Spleen (tissue), 11 donors: ENCODE data around the gene EDN2. TPM values are rescaled to one million over a fixed set of nuclear protein-coding genes. Genes with fewer than 3 reads are reported as not detected.

Experiments
- DNase-seq: peaks from one replicate; pipeline ENCODE4 v3.0.0-alpha.2; 2020
- H3K27ac ChIP-seq, 8 donors: fragments of 200-600 bp; sonication (generic) in 7 of 8; 1 replicate in 4 of 8; 2 replicates in 4 of 8; pipeline versions ENCODE4 v1.5.0 to v1.8.0; 2016 to 2021; ENCODE audit warnings: inconsistent platforms in 4 of 8, mild to moderate bottlenecking in 4 of 8, moderate library complexity in 1 of 8
- H3K27me3 ChIP-seq, 7 donors: fragments of 200-600 bp; sonication (generic) in 6 of 7; replicated peaks in 1 of 7; 1 replicate in 4 of 7; 2 replicates in 3 of 7; pipeline versions ENCODE4 v1.5.0 to v1.8.0; 2016 to 2021; ENCODE audit warnings: inconsistent platforms in 3 of 7, mild to moderate bottlenecking in 1 of 7
- H3K36me3 ChIP-seq, 6 donors: fragments of 200-600 bp; sonication (generic) in 5 of 6; 1 replicate in 4 of 6; 2 replicates in 2 of 6; pipeline versions ENCODE4 v1.5.0 to v1.8.0; 2016 to 2021; ENCODE audit warnings: inconsistent platforms in 2 of 6
- H3K4me1 ChIP-seq, 6 donors: fragments of 200-600 bp; sonication (generic) in 5 of 6; 1 replicate in 3 of 6; 2 replicates in 3 of 6; pipeline versions ENCODE4 v1.5.0 to v1.8.0; 2016 to 2021; ENCODE audit warnings: inconsistent platforms in 3 of 6
- H3K4me3 ChIP-seq, 8 donors: fragments of 200-600 bp; sonication (generic) in 7 of 8; 1 replicate in 4 of 8; 2 replicates in 4 of 8; pipeline versions ENCODE4 v1.5.0 to v1.8.0; 2016 to 2021; ENCODE audit warnings: inconsistent platforms in 4 of 8, mild to moderate bottlenecking in 4 of 8, moderate library complexity in 2 of 8
- H3K9me3 ChIP-seq, 8 donors: fragments of 200-600 bp; sonication (generic) in 7 of 8; 1 replicate in 4 of 8; 2 replicates in 4 of 8; pipeline versions ENCODE4 v1.5.0 to v1.8.0; 2016 to 2021; ENCODE audit warnings: inconsistent platforms in 4 of 8
- CTCF ChIP-seq, 11 experiments: fragments of 200-600 bp in 7 of 11; fragments of 450-650 bp in 4 of 11; sonication (generic) in 4 of 11; IDR thresholded peaks in 8 of 11; conservative IDR thresholded peaks in 3 of 11; 1 replicate in 7 of 11; 2 replicates in 4 of 11; pipeline versions ENCODE4 v1.4.0 to v1.8.0; 2016 to 2021; ENCODE audit warnings: antibody characterized with exemption in 11 of 11, inconsistent platforms in 4 of 11, mild to moderate bottlenecking in 1 of 11
- POLR2A ChIP-seq, 3 donors: fragments of 450-650 bp; IDR thresholded peaks; one replicate each; pipeline ENCODE4 v1.5.1; 2017; ENCODE audit warnings: antibody characterized with exemption in 3 of 3, mild to moderate bottlenecking in 1 of 3
- POLR2AphosphoS5 ChIP-seq, 3 donors: sonication (generic); formaldehyde crosslinking; IDR thresholded peaks; one replicate each; pipeline ENCODE4 v1.5.1; 2017; ENCODE audit warnings: antibody characterized with exemption in 3 of 3
- WGBS, 5 donors: extraction: QIAGEN DNeasy Blood & Tissue Kit in 3 of 5; methylation state at CpG; one replicate each; pipeline versions ENCODE4 v1.1.5 to v1.1.7; 2013 to 2018; 5-methylcytosine and 5-hydroxymethylcytosine counted together
- intact Hi-C: fragments of 100-400 bp; cut with DNase I; formaldehyde crosslinking; loops from one replicate; pipeline ENCODE4 v1.15.0; 2023; ENCODE audit warnings: low total_unique reads
- polyA plus RNA-seq, 3 donors: library from polyadenylated mRNA; stranded (reverse); fragments of 200-250 nt; gene quantifications; one replicate each; pipeline ENCODE4 v1.2.1, GENCODE V29; 2013
- total RNA-seq, 7 donors: library from RNA; depleted of rRNA in 3 of 7; stranded (reverse); fragments of >200 nt in 3 of 7; fragmentation: NEBNext Ultra II Directional in 4 of 7; extraction: Animal tissue kit (Norgen Biotek cat#: 25700) in 4 of 7; gene quantifications; one replicate each; pipeline versions ENCODE4 v1.1.0 to v1.2.1, GENCODE V29; 2016 to 2021
- donor health status: healthy with polysubstance abuse.
- donor health status: DM: no; HTN: no; CAD: no; lungs with moderate emphysema.
- donor health status: DM: no; HTN: no; CAD: no.
- donor health status: Bipolar disorder and iron deficiency.
- donor health status: healthy.
- donor health status: DM: no; HTN: no; CAD: no.
- donor health status: DM: yes; HTN: yes; CAD: no.

Gene EDN2
- total and polyA plus RNA-seq, 10 donors, result not detected

- TF ChIP-seq POLR2AphosphoS5 (IDR thresholded peaks at IDR 0.05) (no peak), POLR2A (IDR thresholded peaks at IDR 0.05) (no peak), CTCF (IDR thresholded peaks at IDR 0.05 in 8 of 11, conservative IDR thresholded peaks at IDR 0.05 in 3 of 11) (no peak)
- 70 to 83% (median 76%) methylated on average over 14 to 15 of the region's 15 CpGs for WGBS, 5 donors
- Histone ChIP-seq H3K4me3 (no peak overlapping the region), H3K27ac (no peak overlapping the region), H3K27me3 (no peaks in the 10 kb centered on the region), H3K4me1 (peaks cover 4 to 15% (median 9%) of the 10 kb centered on the region in 6 donors), H3K36me3 (peaks cover 0 to 45% (median 9%) of the 10 kb centered on the region in 6 donors), H3K9me3 (no peaks in the 10 kb centered on the region)
- DNase-seq, result no peak
- intact Hi-C loops, result no loop called here
Observed at GRCh38 chr1:41520951-41521752, 36.7 kb upstream of the EDN2 start.

DNA sequence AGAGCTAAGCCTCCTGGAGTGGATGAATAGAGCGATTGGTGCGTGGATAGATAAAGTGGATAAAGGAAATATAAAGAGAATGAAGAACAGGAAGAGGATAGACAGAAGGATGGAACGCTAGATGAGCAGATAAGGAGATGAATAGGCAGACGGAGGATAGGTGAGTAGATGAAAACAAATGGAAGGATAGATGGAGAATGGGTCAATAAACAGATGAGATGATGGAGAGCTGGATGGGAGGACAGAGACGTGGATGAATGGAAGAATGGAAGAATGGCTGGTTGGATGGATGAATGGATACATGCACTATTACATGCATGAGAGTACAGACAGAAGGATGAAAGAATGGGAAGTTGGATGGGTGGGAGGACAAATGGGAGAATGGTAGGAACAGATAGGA is 35.2 kb upstream of the EDN2 start:
- Histone ChIP-seq H3K4me1 (peaks cover 5 to 22% (median 16%) of the 10 kb centered on the region in 6 donors), H3K27me3 (no peaks in the 10 kb centered on the region), H3K36me3 (peaks cover 0 to 38% (median 5%) of the 10 kb centered on the region in 6 donors), H3K27ac (no peak overlapping the region), H3K9me3 (no peaks in the 10 kb centered on the region), H3K4me3 (no peak overlapping the region)
- WGBS, 5 donors, result 91 to 96% (median 92%) methylated on average over 4 to 5 of the region's 5 CpGs
- intact Hi-C loops, result no loop called here
- no peak for DNase-seq
- no peak for TF ChIP-seq POLR2A (IDR thresholded peaks at IDR 0.05)
- no peak for TF ChIP-seq CTCF (IDR thresholded peaks at IDR 0.05 in 8 of 11, conservative IDR thresholded peaks at IDR 0.05 in 3 of 11)
- no peak for TF ChIP-seq POLR2AphosphoS5 (IDR thresholded peaks at IDR 0.05)

DNA sequence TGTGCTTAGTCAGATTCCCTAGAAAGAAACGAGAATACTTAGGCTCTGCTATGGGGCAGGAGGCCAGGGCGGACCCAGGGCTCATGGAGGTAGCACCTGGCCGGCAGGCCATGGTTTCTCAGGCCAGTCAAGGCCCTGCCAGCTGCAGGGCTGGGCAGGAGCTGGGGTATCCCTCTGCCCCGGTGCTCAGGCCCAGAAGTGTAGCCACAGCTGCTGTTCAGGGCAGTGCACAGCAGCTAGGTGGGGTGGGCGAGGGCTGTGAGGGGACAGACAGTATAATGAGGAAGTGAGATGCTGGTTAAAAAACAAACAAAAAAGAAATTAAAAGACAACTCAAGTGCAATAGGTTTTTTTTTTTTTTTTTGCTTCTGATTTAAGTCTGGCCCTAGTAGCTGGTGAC is 34.0 kb upstream of the EDN2 start:
- 75 to 84% (median 77%) methylated on average over 5 of the region's 5 CpGs for WGBS, 5 donors
- Histone ChIP-seq H3K9me3 (no peaks in the 10 kb centered on the region), H3K4me1 (peaks cover 5 to 22% (median 16%) of the 10 kb centered on the region in 6 donors), H3K27ac (no peak overlapping the region), H3K27me3 (no peaks in the 10 kb centered on the region), H3K36me3 (peaks cover 0 to 27% (median 0%) of the 10 kb centered on the region in 6 donors), H3K4me3 (no peak overlapping the region)
- intact Hi-C loops, result no loop called here
- no peak for DNase-seq
- TF ChIP-seq CTCF (IDR thresholded peaks at IDR 0.05 in 8 of 11, conservative IDR thresholded peaks at IDR 0.05 in 3 of 11) (no peak), POLR2A (IDR thresholded peaks at IDR 0.05) (no peak), POLR2AphosphoS5 (IDR thresholded peaks at IDR 0.05) (no peak)

GRCh38 chr1:41517062-41517438 is 32.6 kb upstream of the EDN2 start:
- Histone ChIP-seq H3K4me1 (peaks cover 5 to 22% (median 16%) of the 10 kb centered on the region in 6 donors), H3K27me3 (no peaks in the 10 kb centered on the region), H3K9me3 (no peaks in the 10 kb centered on the region), H3K27ac (no peak overlapping the region), H3K36me3 (peaks cover 0 to 30% (median 9%) of the 10 kb centered on the region in 6 donors), H3K4me3 (no peak overlapping the region)
- TF ChIP-seq POLR2A (IDR thresholded peaks at IDR 0.05), result no peak
- TF ChIP-seq CTCF (IDR thresholded peaks at IDR 0.05 in 8 of 11, conservative IDR thresholded peaks at IDR 0.05 in 3 of 11), result no peak
- TF ChIP-seq POLR2AphosphoS5 (IDR thresholded peaks at IDR 0.05), result no peak
- intact Hi-C loops, result loop anchor here (2.0 kb wide), 1 partner anchor 248 kb away; no protein-coding TSS in a partner anchor
- 81 to 93% (median 90%) methylated on average over 2 to 3 of the region's 3 CpGs for WGBS, 5 donors
- no peak for DNase-seq
